ENCODE results near the gene CLEC2L. TPM values are rescaled to one million over a fixed set of nuclear protein-coding genes. Genes with fewer than 3 reads are reported as not detected.

The CLEC2L gene
- total and polyA plus RNA-seq, 5 donors: not detected

DNA sequence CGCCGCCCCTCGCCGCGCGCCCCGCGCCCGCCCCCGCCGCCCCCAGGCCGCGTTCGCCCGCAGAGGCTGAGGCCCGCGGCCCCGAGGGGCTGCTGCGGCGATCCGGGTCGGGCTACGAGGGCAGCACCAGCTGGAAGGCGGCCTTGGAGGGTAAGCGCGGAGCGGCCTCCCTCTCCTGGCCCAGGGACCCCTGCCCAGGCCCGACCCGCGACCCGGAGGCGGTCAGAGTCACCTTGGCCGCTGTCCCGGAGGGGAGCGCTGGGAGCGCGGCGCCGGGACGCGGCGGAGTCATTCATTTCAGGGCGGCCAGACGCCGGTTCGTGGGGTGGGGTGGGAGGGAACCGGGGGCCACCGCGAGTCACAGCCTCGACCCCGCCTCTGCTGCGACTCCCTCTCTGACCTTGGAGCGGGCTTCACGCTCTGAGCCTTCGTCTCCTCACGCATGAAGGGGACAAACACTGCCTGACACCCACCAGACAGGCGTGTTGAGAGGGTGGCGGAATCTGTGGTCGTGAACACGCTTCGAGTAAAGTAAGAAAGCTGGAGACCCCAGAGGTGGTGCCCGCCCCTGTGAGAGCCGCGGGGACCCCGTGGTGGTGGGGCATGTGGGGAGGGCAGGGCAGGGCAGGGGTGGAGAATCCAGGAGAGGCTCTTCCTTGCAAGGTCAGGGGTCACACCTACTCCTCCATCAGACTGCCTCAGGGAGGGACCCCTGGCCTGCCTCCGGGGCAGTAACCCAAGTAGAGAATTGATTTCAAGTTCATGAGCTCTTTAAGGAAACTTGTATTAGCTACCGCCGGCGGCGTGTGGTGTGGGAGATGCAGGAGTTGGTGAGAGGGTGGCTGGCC is 707 bp downstream of the CLEC2L start:
- DNase-seq (no peak), ATAC-seq (no peak)
- Histone ChIP-seq H3K4me3 (ENCODE audit: low read length) (peak overlapping the region; percentile 51), H3K27me3 (ENCODE audit: control insufficient read depth, insufficient read depth) (no peaks in the 10 kb centered on the region), H3K9me3 (ENCODE audit: control insufficient read depth, low read length) (no peaks in the 10 kb centered on the region), H3K4me1 (ENCODE audit: control insufficient read depth, insufficient read depth, low read length) (no peaks in the 10 kb centered on the region), H3K27ac (ENCODE audit: low read length) (no peak overlapping the region)
- WGBS: 19% methylated on average over 70 of the region's 70 CpGs
- intact Hi-C loops (cut with DNase I): no loop called here

GRCh38 chr7:139525239-139525638 is 1.8 kb downstream of the CLEC2L start:
- DNase-seq (no peak), ATAC-seq (peak in 1 of 2 donors; percentile 13)
- Histone ChIP-seq H3K9me3 (ENCODE audit: control insufficient read depth, low read length) (no peaks in the 10 kb centered on the region), H3K27ac (ENCODE audit: low read length) (no peak overlapping the region), H3K27me3 (ENCODE audit: control insufficient read depth, insufficient read depth) (no peaks in the 10 kb centered on the region), H3K4me1 (ENCODE audit: control insufficient read depth, insufficient read depth, low read length) (no peaks in the 10 kb centered on the region), H3K4me3 (ENCODE audit: low read length) (no peak overlapping the region)
- WGBS: 93% methylated on average over 10 of the region's 10 CpGs
- intact Hi-C loops (cut with DNase I): no loop called here

- H3K4me3 ChIP-seq (ENCODE audit: low read length): no peak overlapping the region
- no peak overlapping the region for H3K27ac ChIP-seq (ENCODE audit: low read length)
- peak in 1 of 2 donors; percentile 22 for ATAC-seq
- no peaks in the 10 kb centered on the region for H3K4me1 ChIP-seq (ENCODE audit: control insufficient read depth, insufficient read depth, low read length)
- H3K9me3 ChIP-seq (ENCODE audit: control insufficient read depth, low read length): no peaks in the 10 kb centered on the region
- H3K27me3 ChIP-seq (ENCODE audit: control insufficient read depth, insufficient read depth): no peaks in the 10 kb centered on the region
- intact Hi-C loops (cut with DNase I): no loop called here
- DNase-seq: no peak
Measured at GRCh38 chr7:139525750-139526149, 2.3 kb downstream of the CLEC2L start.

GRCh38 chr7:139526578-139527544 is 3.4 kb downstream of the CLEC2L start:
- no peaks in the 10 kb centered on the region for H3K27me3 ChIP-seq (ENCODE audit: control insufficient read depth, insufficient read depth)
- intact Hi-C loops (cut with DNase I): no loop called here
- DNase-seq: no peak
- no peak overlapping the region for H3K4me3 ChIP-seq (ENCODE audit: low read length)
- H3K4me1 ChIP-seq (ENCODE audit: control insufficient read depth, insufficient read depth, low read length): no peaks in the 10 kb centered on the region
- H3K9me3 ChIP-seq (ENCODE audit: control insufficient read depth, low read length): no peaks in the 10 kb centered on the region
- no peak for ATAC-seq
- H3K27ac ChIP-seq (ENCODE audit: low read length): no peak overlapping the region
- WGBS: 67% methylated on average over 8 of the region's 8 CpGs

- WGBS: 79% methylated on average over 1 of the region's 1 CpG
- Histone ChIP-seq H3K27me3 (ENCODE audit: control insufficient read depth, insufficient read depth) (no peaks in the 10 kb centered on the region), H3K4me1 (ENCODE audit: control insufficient read depth, insufficient read depth, low read length) (no peaks in the 10 kb centered on the region), H3K9me3 (ENCODE audit: control insufficient read depth, low read length) (no peaks in the 10 kb centered on the region), H3K4me3 (ENCODE audit: low read length) (no peak overlapping the region), H3K27ac (ENCODE audit: low read length) (no peak overlapping the region)
- DNase-seq: no peak
- intact Hi-C loops (cut with DNase I): no loop called here
- no peak for ATAC-seq
Measured at GRCh38 chr7:139531094-139531493, 7.6 kb downstream of the CLEC2L start.

DNA sequence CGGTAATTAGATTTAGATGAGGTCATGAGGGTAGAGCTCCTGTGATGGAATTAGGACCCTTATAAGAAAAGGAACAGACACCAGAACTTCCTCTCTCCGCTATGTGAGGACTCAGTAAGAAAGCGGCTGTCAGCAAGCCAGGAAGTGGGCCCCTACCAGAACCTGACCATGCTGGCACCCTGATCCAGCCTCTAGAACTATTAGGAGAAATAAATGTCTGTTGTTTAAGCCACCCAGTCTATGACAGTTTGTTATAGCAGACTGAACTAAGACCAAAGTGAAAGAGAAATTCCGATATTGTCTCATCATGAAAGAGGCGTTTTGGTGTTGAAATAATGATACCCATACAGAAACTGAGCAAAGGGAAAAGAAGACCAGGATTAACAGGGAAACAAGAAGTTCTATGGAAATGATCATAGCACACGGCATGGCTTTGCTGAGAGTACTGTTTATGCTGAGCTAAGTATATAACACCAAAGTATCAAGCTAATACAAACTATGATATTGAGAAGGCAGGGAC is 9.2 kb downstream of the CLEC2L start:
- 87% methylated on average over 6 of the region's 6 CpGs for WGBS
- ATAC-seq (no peak), DNase-seq (no peak)
- Histone ChIP-seq H3K4me3 (ENCODE audit: low read length) (no peak overlapping the region), H3K9me3 (ENCODE audit: control insufficient read depth, low read length) (no peaks in the 10 kb centered on the region), H3K27ac (ENCODE audit: low read length) (no peak overlapping the region), H3K4me1 (ENCODE audit: control insufficient read depth, insufficient read depth, low read length) (no peaks in the 10 kb centered on the region), H3K27me3 (ENCODE audit: control insufficient read depth, insufficient read depth) (no peaks in the 10 kb centered on the region)
- intact Hi-C loops (cut with DNase I): no loop called here

GRCh38 chr7:139534096-139534495 is 10.6 kb downstream of the CLEC2L start:
- 87% methylated on average over 9 of the region's 9 CpGs for WGBS
- Histone ChIP-seq H3K27ac (ENCODE audit: low read length) (no peak overlapping the region), H3K4me1 (ENCODE audit: control insufficient read depth, insufficient read depth, low read length) (no peaks in the 10 kb centered on the region), H3K27me3 (ENCODE audit: control insufficient read depth, insufficient read depth) (no peaks in the 10 kb centered on the region), H3K4me3 (ENCODE audit: low read length) (no peak overlapping the region), H3K9me3 (ENCODE audit: control insufficient read depth, low read length) (no peaks in the 10 kb centered on the region)
- ATAC-seq (no peak), DNase-seq (no peak)
- intact Hi-C loops (cut with DNase I): no loop called here

DNA sequence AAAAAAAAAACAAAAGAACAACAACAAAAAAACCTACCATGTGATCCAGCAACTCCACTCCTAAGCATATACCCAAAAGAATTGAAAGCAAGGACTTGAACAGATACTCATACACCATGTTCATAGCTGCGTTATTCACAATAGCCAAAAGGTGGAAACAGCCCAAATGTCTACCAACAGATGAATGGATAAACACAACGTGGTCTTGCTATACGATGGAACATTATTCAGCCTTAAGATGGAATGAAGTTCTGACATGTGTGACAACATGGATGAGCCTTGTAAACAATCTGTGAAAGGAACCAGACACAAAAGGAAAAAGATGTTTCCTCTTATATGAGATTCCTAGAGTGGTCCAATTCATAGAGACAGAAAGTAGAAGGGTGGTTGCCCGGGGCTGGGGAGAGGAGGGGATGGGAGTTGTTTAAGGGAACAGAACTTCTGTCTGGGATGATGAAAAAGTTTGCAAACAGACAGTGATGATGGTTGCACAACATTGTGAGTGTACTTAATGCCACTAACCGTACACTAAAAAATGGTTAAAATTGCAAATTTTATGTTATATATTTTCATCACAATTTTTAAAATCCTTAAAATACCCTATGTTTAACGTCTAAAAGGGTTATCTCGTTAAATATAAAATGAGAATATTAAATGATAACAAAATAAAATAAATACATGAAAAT is 11.6 kb downstream of the CLEC2L start:
- DNase-seq (no peak), ATAC-seq (no peak)
- Histone ChIP-seq H3K9me3 (ENCODE audit: control insufficient read depth, low read length) (no peaks in the 10 kb centered on the region), H3K4me3 (ENCODE audit: low read length) (no peak overlapping the region), H3K27ac (ENCODE audit: low read length) (no peak overlapping the region), H3K27me3 (ENCODE audit: control insufficient read depth, insufficient read depth) (no peaks in the 10 kb centered on the region), H3K4me1 (ENCODE audit: control insufficient read depth, insufficient read depth, low read length) (no peaks in the 10 kb centered on the region)
- intact Hi-C loops (cut with DNase I): no loop called here
- 69% methylated on average over 7 of the region's 7 CpGs for WGBS

DNA sequence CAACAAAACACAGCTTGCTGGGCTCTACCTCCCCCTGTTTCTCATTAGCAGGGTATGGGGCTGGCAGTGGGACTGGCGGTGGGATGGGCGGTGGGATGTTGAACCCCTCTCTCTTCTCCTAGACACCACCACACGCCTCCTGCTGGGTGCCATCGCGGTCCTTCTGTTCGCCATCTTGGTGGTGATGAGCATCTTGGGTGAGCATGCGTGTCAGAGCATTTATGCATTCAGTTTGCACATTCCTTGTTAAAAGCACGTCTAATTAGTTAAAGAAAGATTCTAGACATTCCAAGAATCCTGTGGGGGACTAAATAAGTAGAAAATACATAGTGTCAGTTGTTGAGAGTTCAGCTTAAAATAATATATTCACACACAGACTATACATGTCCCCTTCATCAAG is 12.7 kb downstream of the CLEC2L start:
- intact Hi-C loops (cut with DNase I): no loop called here
- Histone ChIP-seq H3K4me1 (ENCODE audit: control insufficient read depth, insufficient read depth, low read length) (no peaks in the 10 kb centered on the region), H3K27me3 (ENCODE audit: control insufficient read depth, insufficient read depth) (no peaks in the 10 kb centered on the region), H3K27ac (ENCODE audit: low read length) (no peak overlapping the region), H3K4me3 (ENCODE audit: low read length) (no peak overlapping the region), H3K9me3 (ENCODE audit: control insufficient read depth, low read length) (no peaks in the 10 kb centered on the region)
- 96% methylated on average over 8 of the region's 8 CpGs for WGBS
- DNase-seq: no peak
- ATAC-seq: no peak

- ATAC-seq (no peak), DNase-seq (no peak)
- 68% methylated on average over 8 of the region's 8 CpGs for WGBS
- Histone ChIP-seq H3K27me3 (ENCODE audit: control insufficient read depth, insufficient read depth) (no peaks in the 10 kb centered on the region), H3K9me3 (ENCODE audit: control insufficient read depth, low read length) (no peaks in the 10 kb centered on the region), H3K27ac (ENCODE audit: low read length) (no peak overlapping the region), H3K4me3 (ENCODE audit: low read length) (no peak overlapping the region), H3K4me1 (ENCODE audit: control insufficient read depth, insufficient read depth, low read length) (no peaks in the 10 kb centered on the region)
- intact Hi-C loops (cut with DNase I): no loop called here
Measured at GRCh38 chr7:139538881-139539635, 15.6 kb downstream of the CLEC2L start.
